GM18505 (cell line): Measurements from ENCODE around the gene KRTAP3-2.
"Not testable (repeated sequence)": the region's sequence is repeated elsewhere in the genome, so short reads cannot be mapped to it uniquely, and the experiment has no call there.

Experiments
- ATAC-seq: cut with Tn5 transposase; IDR thresholded peaks from one replicate; pipeline ENCODE4 v1.9.1; 2021; ENCODE audit not compliant: unreplicated experiment
- POLR2A ChIP-seq: IDR thresholded peaks from 4 replicates; pipeline ENCODE4 v1.6.1; 2011; ENCODE audit warnings: borderline replicate concordance; ENCODE audit not compliant: insufficient read depth, insufficient read length; ENCODE audit errors: extremely low read depth

KRTAP3-2 gene

GRCh38 chr17:40999563-40999962 is at the start of gene KRTAP3-2:
Gene KRTAP3-2 (minus strand): TSS chr17:40999906. CDS start chr17:40999853, 53 bp downstream.
- not testable (repeated sequence) for ATAC-seq

GRCh38 chr17:41049110-41049509 is 49.4 kb upstream of the KRTAP3-2 start:
- no peak for TF ChIP-seq POLR2A
- ATAC-seq = no peak

DNA sequence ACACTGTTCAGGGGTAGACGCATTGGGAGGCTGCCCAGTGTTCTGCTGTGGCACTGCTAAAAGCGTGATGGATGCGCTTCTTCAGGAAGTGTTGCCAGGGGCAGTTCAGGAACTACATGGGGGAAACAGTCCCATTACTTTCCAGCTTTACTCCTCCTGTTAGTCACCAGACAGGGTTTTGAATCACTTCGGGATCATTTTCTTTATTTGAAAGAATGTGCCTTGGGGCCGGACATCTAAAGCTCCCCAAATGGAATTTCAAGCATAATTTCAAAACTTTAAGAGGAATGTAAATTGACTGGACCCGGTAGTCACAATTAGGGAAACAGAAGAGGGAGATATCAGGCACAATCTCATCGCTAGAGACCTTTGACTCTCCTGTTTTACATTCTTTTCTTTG is 48.7 kb upstream of the KRTAP3-2 start:
- ATAC-seq = no peak
- no peak for TF ChIP-seq POLR2A

DNA sequence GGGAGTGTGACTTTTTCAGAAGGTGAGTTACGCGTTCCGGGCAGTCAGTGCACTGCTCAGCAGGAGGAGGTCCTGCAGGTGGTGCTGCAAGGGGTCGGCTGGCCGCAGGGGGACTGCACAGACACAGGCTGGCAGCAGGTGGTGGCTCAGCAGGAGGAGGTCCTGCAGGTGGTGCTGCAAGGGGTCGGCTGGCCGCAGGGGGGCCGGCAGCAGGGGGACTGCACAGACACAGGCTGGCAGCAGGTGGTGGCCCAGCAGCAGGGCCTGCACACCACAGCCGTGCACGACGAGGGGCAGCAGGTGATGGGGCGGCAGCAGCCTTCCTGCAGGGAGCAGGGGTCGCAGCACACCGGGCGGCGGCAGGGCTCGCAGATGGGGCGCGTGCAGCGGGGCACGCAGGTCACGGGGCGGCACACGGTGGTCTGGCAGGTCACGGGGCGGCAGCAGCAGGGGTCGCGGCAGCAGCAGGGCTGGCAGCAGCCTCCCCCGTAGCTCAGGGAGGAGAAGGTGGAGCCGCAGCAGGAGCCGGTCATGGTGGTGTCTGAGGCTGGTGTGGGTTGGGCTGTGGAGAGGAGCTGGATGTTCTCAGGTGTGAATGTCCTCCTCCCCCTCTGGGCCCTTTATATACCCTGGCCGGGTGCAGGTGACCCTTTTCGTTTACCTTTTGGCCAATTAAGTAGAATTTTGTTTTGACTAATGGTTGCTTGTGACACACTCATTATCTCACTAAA is 47.2 kb upstream of the KRTAP3-2 start, which contains the start of gene KRTAP2-1:
KRTAP2-1 (minus strand) TSS at position 582 of the 731 bp plus-strand sequence; CDS start at position 533, 49 bp downstream.
- ATAC-seq = not testable (repeated sequence)

DNA sequence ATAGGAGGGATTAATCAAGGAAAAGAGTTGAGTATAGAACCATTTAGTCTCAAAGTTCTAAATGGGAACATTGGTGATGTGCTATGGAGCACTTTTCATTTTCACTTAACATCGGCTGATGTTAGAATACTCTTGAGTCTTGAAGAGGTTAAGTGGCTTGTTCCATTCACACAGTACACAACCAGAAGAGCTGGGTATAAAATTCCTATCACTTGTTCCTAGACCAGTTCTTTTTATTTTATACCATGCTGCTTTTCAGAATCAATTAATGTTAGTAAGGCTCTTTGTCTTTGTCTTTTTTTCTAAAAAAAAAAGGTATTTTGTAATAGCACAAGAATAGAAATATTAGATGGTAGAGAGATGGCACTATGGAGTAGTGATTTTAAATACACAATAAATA is 43.2 kb upstream of the KRTAP3-2 start:
- no peak for ATAC-seq
- TF ChIP-seq POLR2A = no peak

GRCh38 chr17:41040783-41041571 is 41.3 kb upstream of the KRTAP3-2 start, which contains the start of gene KRTAP1-1:
Gene KRTAP1-1 (minus strand): TSS chr17:41041450. CDS start chr17:41041397, 53 bp downstream.
- ATAC-seq = not testable (repeated sequence)

GRCh38 chr17:41037853-41038350 is 38.2 kb upstream of the KRTAP3-2 start:
- ATAC-seq = no peak
- no peak for TF ChIP-seq POLR2A

DNA sequence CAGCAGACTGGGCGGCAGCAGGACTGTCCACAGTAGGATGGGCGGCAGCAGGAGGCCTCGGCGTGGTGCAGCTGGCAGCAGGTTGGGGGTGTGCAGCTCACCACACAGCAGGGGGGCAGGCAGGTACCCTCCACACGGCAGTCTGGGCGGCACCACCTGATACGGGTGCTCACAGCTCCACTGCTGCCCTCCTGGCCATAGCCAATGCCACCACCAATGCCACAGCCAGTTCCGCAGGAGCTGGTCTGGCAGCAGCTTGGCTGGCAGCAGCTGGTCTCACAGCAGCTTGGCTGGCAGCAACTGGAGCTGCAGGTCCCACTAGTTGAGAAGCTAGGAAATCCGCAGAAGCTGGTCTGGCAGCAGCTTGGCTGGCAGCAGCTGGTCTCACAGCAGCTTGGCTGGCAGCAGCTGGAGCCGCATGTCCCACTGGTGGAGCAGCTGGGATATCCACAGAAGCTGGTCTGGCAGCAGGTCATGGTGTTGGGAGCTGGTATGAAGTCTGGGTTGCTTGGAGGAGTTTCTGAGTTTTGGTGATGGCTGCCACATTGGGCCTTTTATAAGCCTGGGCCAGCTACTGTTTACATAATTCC is 34.7 kb upstream of the KRTAP3-2 start, which contains the start of gene KRTAP1-3:
KRTAP1-3 (minus strand) TSS at position 529 of the 590 bp plus-strand sequence; CDS start at position 476, 53 bp downstream.
- ATAC-seq = not testable (repeated sequence)

- TF ChIP-seq POLR2A = no peak
Observed at GRCh38 chr17:41029633-41030245, 30.0 kb upstream of the KRTAP3-2 start, which contains the start of gene KRTAP1-4. Gene KRTAP1-4 (minus strand): TSS chr17:41030195. CDS start chr17:41030078, 117 bp downstream.

GRCh38 chr17:41026715-41027471 is 27.2 kb upstream of the KRTAP3-2 start, which contains the start of gene KRTAP1-5:
Gene KRTAP1-5 (minus strand): TSS chr17:41027208. CDS start chr17:41027155, 53 bp downstream.
- no peak for TF ChIP-seq POLR2A

More at GRCh38 chr17:41029633-41030245, 30.0 kb upstream of the KRTAP3-2 start, which contains the start of gene KRTAP1-4:
- ATAC-seq = no peak

GRCh38 chr17:41024697-41025096 is 25.0 kb upstream of the KRTAP3-2 start:
- ATAC-seq = no peak
- no peak for TF ChIP-seq POLR2A

More at GRCh38 chr17:41026715-41027471, 27.2 kb upstream of the KRTAP3-2 start, which contains the start of gene KRTAP1-5:
- ATAC-seq = no peak

DNA sequence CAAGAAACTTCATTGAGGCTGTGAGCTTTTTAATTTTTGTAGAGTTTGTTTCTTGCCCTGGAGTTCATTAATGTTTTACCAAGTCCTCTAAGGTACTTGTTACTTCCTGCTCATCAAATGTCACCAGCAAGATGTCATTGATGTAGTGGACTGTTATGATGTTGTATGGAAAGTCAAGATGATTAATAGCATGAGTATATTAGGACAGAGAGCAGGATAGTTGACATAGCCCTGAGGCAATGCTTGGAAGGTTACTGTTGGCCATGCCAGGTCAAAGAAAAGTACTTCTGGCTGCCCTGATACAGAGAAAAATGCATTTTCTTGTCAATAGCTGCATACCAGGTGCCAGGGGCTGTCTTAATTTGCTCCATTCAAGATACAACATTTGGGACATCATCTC is 20.6 kb upstream of the KRTAP3-2 start:
- TF ChIP-seq POLR2A = no peak
- no peak for ATAC-seq
